HG03565 (cell line): ENCODE measurements around the gene WNT3A.

Experiments
- ATAC-seq: cut with Tn5 transposase; IDR thresholded peaks from one replicate; pipeline ENCODE4 v1.9.1; 2021; ENCODE audit warnings: mild to moderate bottlenecking, moderate library complexity; ENCODE audit not compliant: unreplicated experiment

WNT3A gene

GRCh38 chr1:228047183-228047466 lies 40.3 kb downstream of the WNT3A start:
- no peak for ATAC-seq

- ATAC-seq: no peak
Measured at GRCh38 chr1:228048120-228048519, 41.3 kb downstream of the WNT3A start.

DNA sequence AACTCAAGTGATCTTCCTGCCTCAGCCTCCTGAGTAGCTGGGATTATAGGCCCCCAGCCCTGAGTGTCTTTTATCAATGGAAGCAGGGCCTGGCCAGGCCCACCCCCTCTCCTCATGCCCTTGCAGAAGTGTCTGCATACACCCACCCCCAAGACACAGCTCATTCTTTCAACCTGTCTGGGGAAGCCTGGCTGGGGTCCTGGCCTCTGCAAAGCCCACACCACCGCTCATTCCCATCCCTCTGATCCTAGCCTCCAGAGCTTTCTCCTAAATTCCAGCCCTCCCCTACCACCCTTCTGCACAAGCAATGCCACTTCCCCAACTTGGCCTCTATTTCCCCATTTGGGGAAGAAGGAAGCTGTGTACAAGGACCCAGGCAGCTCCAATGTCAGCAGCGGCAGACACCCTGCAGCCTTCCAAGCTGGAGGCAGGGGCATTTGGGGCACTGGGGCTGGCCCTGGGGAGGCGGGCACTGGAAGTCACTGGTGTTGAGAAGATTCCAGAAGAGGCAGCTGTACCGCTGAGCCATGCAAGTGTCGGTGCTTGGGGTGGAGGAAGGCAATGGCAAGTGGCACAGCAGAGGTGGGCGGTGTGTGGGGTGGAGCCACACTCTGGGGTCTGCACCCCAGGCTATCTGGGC lies 42.0 kb downstream of the WNT3A start:
- ATAC-seq: no peak

GRCh38 chr1:228050571-228051231 lies 43.9 kb downstream of the WNT3A start:
- no peak for ATAC-seq

DNA sequence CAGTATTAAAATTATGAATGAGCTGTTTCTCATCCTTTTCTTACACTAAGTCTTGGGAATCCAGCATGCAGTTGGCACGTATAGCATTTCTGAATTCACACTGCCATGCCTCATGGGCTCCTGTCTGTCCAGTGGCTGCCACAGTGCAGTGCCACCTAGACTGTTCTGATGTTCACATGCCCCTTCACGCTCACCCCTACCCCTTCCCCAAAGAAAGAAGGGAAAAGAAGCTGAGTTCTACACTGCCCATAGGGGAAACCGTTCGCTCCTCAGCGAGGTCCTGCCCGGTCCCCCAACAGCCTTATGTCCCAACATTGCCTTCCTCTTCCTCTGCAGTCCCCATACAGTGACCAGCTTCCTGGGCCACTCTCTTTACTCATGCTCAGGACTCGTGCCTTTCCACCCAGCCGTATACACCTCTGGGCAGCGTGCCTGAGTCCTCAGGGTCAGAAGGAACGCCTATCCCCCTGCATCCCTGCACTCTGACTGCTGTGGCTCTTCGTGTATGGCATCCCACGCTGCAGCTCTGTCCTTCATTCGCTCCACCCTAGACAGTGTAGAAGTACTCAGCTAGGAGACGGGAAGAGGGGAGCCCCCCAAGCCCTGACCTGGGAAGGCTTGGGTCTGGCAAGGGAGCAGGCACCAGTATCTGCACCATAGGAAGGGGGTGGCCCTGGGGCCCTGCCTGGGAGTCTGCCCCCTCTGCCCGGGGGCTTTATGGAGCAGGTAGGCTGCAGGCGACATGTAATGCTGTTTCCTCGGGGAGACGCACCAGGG lies 51.6 kb downstream of the WNT3A start:
- ATAC-seq: no peak

DNA sequence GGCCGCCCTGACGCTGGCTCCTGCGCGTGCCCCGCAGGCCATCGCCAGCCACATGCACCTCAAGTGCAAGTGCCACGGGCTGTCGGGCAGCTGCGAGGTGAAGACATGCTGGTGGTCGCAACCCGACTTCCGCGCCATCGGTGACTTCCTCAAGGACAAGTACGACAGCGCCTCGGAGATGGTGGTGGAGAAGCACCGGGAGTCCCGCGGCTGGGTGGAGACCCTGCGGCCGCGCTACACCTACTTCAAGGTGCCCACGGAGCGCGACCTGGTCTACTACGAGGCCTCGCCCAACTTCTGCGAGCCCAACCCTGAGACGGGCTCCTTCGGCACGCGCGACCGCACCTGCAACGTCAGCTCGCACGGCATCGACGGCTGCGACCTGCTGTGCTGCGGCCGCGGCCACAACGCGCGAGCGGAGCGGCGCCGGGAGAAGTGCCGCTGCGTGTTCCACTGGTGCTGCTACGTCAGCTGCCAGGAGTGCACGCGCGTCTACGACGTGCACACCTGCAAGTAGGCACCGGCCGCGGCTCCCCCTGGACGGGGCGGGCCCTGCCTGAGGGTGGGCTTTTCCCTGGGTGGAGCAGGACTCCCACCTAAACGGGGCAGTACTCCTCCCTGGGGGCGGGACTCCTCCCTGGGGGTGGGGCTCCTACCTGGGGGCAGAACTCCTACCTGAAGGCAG lies 52.3 kb downstream of the WNT3A start:
- ATAC-seq: no peak

GRCh38 chr1:228059634-228060457 lies 53.0 kb downstream of the WNT3A start:
- ATAC-seq: no peak

- no peak for ATAC-seq
Measured at GRCh38 chr1:228060458-228061190, 53.8 kb downstream of the WNT3A start.

DNA sequence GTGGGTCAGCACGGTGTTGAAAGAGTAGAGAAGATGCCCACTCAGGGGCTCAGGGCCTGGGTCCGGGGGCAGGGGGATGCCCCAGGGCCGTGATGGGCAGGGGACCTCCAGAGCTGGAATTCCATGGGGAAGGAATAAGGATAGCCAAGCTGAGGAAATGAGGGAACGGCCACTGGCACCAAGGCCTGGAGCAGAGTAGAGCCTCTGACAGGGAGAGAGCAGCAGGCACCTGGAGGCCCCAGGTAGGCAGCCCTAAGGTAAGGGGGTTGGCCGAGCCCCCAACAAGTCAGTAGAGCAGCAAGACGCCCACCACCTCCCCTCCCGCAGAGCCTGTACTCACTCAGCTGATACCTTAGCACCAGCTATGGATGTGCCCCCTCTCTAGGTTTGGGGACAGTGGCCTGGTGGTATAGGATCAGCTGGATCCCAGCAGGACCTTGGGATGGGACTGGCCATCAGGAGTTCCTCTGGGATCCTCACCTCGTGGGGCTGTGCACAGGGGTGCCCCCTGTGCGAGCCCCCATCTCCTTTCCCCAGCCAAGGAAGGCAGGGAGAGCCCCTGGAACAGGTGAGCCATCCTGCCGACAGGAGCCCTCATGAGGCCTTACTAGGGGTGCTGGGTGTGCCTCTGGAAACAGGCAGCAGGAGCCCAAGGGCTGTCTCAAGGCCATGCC lies 54.8 kb downstream of the WNT3A start:
- ATAC-seq: no peak

DNA sequence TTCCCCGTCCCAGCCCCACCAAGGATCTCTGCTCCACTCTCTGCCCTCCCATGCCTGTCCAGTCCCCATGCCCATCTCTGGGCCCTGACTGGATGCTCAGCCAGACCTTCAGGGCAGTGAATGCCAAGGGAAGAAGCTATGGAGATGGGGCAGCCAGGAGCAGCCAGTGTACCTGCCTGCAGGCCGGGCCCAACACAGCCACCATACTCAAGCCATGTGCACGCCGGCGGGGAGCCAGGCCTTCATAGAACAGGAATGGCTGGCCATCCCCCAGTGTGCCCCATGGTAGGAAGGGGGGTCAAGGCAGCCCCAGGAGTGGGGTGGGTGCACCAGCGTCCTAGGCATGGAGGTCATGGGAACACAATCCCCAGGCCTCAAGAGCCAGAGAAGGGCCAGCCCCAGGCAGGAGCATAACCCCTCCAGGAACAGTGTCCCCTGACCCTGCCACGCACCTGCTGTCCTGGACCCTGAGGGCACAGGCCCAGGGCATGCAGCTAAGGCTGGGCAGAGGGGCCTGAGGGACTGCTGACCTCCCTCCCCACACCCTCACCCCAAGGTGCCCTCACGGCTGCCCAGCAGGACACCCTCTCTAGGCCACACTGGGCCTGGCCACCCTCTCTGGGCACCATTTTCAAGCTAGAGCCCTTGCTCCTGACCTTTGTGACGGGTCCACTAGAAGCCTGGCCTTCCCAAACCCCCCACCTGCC lies 55.4 kb downstream of the WNT3A start:
- ATAC-seq: no peak

GRCh38 chr1:228062812-228063211 lies 56.0 kb downstream of the WNT3A start:
- no peak for ATAC-seq

DNA sequence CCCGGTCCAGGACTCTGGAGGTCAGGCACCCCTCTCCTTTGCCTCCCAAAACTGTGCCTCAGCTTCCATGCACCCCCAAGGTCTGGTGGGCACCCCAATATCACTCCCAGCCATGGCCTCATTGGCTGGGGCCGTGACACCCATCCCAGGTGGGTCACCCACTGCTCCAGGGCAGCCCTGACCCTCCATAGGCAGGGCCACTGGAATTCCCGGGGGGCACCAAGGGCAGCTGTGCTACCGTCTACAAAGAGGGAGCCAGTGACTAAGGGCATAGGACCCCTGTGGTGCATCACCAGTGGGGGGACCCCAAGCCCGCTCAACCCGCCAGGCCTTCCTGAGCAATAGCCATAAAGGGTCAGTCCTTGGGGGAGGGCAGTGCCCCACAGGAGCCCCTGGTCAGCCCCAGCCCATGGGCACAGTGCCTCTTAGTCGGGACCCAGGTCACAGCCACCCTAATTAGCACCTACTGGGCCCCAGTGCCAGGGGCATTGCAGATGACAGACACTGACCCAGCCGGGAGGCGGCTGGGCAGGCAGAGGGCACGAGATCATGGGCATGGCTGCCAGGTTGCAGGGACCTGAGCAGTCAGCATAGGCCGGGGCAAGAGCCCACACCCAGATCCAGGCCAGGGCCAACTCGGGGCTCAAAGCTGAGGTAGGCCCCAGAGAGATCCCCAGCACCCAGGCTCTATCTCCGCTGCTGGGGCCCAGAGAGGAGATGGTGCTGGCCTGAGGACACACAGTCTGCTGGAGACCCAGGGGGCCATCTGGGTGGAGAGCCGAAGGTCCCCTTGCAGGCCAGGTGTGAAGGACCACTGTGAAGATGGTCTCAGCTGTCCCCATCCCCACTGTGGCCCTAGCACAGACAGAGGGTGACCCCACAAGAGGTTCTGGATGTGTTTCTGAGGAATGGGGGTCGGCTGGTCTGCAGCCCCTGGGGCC lies 56.7 kb downstream of the WNT3A start:
- ATAC-seq: no peak

- no peak for ATAC-seq
Measured at GRCh38 chr1:228064296-228064695, 57.5 kb downstream of the WNT3A start.

- ATAC-seq: no peak
Measured at GRCh38 chr1:228064741-228065542, 58.1 kb downstream of the WNT3A start.

DNA sequence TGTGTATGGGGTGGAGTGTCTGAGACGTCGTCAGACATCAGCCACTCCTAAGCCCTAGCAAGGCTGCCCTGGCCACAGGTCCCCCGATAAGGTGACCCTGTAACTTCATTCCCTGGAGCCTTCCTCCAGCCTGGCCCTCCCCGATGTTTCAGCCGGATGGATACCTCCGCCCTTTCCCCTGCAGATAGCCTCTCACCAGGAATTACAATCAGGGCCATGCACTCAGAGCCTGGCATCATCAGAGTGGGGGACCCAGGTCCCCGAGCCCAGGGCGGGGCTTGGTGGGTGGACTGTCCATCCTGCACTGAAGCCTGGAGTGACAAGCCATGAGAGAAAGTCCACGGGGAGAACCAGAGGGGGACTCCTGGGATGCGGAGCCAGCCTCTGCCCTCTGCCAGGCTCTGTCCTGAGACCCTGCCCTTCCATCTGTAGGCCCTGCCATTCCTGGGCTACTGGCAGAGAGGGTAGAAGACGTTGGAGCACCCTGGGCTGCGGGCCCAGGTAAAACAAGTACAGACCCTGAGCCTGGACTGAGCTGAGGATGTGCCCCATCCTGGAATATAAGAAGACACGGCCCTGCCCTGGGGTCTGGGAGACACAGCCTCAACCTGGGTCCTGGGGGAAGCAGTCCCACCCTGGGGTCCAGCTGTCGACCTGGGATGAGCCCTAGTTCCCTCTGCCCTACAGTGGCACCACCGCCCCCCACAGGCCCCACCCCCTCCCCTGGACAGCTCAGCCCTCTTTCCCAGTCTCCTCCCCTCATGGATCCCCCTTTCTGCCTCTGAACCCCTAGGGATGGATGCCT lies 58.9 kb downstream of the WNT3A start:
- no peak for ATAC-seq

DNA sequence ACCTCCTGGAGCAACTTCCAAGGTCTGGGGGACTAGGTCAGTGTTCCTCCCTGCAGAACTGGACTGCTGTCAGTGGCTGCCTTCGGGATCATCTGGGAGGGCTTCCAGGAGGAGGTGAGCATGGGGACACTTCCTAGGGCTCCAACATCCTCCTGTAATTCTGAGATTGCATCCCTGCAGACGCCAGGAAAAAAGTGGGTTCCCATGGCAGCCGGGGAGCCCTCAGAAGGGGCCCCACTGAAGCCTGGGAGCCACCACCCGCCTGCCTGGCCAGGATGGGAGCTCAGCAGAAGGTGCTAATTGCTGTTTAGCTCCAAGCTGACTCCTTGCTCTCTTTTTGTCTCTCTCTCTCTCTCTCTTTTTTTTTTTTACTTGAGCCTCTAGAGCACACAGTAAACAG lies 59.6 kb downstream of the WNT3A start:
- no peak for ATAC-seq
